22Rv1 (cell line): ENCODE data around the gene P2RY11.

ENCODE experiments used
- H3K27ac ChIP-seq: fragments of 450-650 bp; 2 replicates; pipeline ENCODE4 v1.5.1; 2017
- ZFX ChIP-seq: fragments of 450-650 bp; IDR thresholded peaks from 2 replicates; pipeline ENCODE4 v1.6.1; 2017; ENCODE audit warnings: antibody characterized with exemption, borderline replicate concordance
- TF ChIP-seq, protein P1 (sequence below): fragments of 450-650 bp; IDR thresholded peaks from 2 replicates; pipeline ENCODE4 v1.5.1; 2017; ENCODE audit warnings: mild to moderate bottlenecking

Gene P2RY11

DNA sequence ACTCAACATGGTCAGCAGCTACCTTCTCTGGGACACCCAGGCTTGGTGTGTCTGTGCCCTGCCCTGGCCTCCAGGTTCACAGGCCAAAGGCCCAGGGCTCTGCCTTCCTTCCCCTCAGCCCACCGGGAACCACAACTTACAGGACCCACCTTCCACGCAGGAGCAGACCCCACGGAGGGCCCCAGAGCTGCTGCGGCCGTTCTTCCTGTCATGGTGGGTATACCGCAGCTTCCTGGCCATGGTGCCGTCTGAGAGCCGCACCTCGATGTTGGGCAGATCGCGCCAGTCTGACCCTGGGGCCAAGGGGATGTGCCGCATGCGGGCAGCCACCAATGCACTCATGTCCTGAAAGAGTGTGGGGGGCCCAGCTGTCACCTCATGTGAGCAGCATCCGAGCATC is 25.4 kb downstream of the P2RY11 start:
- TF ChIP-seq, protein P1, sequence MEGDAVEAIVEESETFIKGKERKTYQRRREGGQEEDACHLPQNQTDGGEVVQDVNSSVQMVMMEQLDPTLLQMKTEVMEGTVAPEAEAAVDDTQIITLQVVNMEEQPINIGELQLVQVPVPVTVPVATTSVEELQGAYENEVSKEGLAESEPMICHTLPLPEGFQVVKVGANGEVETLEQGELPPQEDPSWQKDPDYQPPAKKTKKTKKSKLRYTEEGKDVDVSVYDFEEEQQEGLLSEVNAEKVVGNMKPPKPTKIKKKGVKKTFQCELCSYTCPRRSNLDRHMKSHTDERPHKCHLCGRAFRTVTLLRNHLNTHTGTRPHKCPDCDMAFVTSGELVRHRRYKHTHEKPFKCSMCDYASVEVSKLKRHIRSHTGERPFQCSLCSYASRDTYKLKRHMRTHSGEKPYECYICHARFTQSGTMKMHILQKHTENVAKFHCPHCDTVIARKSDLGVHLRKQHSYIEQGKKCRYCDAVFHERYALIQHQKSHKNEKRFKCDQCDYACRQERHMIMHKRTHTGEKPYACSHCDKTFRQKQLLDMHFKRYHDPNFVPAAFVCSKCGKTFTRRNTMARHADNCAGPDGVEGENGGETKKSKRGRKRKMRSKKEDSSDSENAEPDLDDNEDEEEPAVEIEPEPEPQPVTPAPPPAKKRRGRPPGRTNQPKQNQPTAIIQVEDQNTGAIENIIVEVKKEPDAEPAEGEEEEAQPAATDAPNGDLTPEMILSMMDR = no peak
- no peak for TF ChIP-seq ZFX

DNA sequence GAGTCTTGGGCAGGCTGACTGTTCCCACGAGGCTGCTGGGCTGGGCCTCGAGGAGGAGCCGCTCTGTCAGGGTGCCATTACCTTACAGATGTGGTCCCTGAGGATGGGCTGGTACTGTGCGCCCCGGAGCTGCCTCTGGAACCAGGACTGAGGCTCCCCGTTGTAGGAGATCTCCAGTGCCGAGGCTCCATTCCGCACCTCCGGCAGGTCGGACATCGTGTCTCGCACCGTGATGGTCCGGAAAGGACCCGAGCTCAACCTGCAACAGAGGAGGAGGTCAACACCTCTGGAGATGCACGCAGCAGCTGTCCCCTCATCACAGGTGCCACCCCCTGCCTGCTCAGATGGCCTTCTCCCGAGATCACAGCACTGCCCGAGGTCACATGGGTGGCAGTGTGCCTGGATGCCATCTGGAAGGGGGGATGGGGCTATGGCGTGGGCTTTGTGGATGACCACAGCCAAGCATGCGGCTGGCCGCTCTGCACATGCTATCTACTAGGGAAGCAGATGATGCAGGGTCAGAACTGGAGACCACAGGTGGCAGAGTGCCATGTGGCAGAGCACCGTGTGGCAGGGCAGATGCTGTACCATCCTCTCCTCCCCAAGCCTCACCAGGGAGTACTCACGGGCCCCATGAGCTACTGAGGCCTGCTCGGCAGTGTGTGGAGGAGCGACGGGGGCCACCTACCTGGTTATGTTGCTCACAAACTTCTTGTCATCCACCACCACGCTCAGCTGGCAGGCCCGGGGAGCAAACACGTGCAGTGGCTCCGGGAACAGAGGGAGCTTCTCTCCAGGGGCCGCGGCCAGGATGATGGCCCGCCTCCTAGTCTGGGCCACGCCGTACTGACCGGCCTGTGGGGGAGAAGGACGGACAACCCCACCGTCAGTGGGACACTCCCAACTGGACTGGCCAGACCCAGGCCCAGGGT is 26.5 kb downstream of the P2RY11 start:
- no peak overlapping the region for H3K27ac ChIP-seq
- TF ChIP-seq, protein P1 = no peak
- no peak for TF ChIP-seq ZFX

More for the DNA sequence above, 25.4 kb downstream of the P2RY11 start:
- H3K27ac ChIP-seq = no peak overlapping the region

DNA sequence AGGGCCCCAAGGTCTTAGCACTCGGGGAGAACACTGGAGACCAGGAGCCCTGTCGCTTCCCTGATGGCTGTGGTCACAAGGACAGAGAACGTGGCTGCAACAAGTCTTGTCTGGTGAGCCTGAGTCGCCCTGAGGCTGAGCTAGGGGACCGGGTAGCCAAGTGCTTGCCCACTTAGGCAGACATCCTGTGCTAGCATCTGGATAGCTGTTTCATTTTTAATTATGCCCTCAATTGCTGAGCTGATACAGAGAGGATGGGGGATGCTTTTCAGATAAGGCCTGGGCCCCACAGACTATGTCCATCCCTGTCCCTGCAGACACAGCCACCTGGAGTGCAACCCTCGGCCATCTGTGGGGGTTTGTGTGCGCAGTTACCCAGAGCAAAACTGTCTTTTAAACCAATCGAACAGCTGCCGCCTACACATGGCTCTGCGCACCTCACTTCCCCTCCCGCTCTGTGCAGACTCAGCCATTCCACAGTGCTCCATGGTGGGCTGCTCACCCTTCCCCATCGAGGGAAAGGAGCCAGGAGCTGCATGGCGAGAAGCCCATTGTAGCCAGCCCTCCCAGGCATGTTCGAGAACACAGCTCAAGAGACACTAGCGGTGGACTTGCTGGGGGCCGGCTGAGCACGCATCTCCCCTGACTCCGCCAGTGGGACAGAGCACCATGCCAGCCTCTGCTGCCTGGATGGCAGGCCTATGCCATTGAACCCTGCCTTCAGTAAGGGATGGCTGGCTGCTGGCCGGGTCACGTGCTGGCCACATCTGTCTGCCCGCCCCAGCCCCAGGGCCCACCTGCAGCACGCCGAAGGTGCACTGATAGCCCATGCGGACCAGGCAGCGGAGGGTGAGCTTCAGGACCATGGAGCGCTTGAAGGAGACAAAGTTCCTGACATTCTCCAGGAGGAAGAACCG is 27.6 kb downstream of the P2RY11 start:
- TF ChIP-seq, protein P1 = no peak
- TF ChIP-seq ZFX = no peak
- H3K27ac ChIP-seq = no peak overlapping the region

DNA sequence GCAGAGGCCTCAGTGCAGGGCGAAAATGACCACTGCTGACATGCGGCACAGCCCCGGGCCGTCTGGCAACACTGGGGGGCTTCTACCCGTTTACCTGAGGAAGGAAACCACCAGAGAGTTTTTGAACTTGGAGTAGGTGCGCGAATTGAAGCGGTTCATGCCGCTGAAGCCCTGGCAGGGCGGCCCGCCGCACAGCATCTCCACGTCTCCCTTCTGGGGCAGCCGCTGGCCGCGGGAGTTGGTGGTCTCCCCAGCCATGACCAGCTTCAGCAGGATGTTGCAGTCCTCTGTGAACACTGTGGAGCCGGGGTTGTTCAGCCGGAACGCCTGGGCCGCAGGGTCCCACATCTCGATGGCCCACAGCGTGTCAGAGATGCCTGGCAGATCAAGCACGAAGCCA is 28.5 kb downstream of the P2RY11 start:
- H3K27ac ChIP-seq = no peak overlapping the region
- TF ChIP-seq, protein P1 = no peak
- no peak for TF ChIP-seq ZFX

DNA sequence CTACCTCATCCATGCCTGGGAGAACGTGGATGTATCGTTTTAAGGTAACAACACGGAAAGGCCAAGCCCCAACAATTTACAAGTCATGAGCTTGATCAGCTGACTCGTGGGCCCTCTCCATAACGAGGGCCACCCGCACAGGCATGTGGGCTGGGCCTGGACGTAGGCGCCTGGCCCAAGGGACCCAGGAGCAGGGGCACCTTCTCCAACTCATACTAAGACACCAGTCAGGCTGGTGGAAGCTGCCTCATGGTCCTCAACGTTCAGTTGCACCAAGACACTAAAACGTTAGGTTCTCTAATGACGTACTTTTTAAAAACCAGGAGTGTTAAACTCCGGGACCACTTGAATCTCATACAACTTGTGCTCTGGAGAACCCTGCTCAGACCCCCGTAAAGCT is 30.0 kb downstream of the P2RY11 start:
- no peak overlapping the region for H3K27ac ChIP-seq
- no peak for TF ChIP-seq ZFX
- TF ChIP-seq, protein P1 = no peak

DNA sequence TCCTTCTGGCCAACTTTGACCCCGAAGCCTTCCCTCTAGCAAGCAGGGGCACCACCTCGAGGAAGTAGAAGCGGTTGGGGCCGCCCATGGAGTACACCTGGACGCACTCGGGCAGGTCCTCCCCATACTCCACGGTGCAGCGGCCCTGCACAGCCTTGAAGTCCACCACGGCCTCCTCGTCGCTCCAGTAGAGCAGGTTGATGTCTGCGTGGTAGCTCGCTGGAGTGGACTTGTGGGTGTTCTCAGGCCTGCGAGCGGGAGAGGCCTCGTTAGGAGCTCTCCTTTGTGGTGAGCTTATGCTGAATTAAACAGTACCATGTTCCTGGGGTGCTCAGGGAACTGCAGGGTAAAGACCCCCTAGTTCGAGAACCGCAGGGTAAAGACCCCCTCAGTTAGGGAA is 30.5 kb downstream of the P2RY11 start:
- no peak overlapping the region for H3K27ac ChIP-seq
- TF ChIP-seq, protein P1 = no peak
- TF ChIP-seq ZFX = no peak
